ENCODE data around the gene SLC17A1.

DNA sequence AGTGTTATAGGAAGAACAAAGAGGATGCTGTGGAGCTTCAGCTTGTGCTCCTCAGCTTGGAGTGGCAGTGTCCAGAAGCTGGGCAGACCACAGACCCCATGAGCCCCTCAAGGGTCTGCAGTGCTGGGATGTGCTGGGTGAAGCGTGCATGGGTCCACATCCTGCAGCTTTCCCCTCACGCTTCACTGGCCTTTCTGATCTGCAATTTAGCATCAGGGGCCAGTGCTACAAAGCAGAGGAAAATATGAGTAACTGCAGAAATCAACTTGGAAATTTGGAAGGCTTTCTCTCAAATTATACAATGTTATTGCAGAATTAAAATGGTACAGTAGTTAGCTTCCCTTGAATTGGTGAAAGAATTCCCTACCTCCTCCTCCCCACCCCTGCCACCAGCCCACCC, 67.2 kb downstream of the SLC17A1 start:
- TF ChIP-seq POLR2A (IDR thresholded peaks at IDR 0.05), result no peak
- TF ChIP-seq, protein P1, sequence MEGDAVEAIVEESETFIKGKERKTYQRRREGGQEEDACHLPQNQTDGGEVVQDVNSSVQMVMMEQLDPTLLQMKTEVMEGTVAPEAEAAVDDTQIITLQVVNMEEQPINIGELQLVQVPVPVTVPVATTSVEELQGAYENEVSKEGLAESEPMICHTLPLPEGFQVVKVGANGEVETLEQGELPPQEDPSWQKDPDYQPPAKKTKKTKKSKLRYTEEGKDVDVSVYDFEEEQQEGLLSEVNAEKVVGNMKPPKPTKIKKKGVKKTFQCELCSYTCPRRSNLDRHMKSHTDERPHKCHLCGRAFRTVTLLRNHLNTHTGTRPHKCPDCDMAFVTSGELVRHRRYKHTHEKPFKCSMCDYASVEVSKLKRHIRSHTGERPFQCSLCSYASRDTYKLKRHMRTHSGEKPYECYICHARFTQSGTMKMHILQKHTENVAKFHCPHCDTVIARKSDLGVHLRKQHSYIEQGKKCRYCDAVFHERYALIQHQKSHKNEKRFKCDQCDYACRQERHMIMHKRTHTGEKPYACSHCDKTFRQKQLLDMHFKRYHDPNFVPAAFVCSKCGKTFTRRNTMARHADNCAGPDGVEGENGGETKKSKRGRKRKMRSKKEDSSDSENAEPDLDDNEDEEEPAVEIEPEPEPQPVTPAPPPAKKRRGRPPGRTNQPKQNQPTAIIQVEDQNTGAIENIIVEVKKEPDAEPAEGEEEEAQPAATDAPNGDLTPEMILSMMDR (IDR thresholded peaks at IDR 0.05), result no peak

Measured in testis (tissue), 2 donors.